Left lung (tissue), 10 donors: ENCODE measurements around the gene CCDC40. TPM values are rescaled to one million over a fixed set of nuclear protein-coding genes. Genes with fewer than 3 reads are reported as not detected.

Experiments
- ATAC-seq: fragments of 200-7000 bp; cut with Tn5 transposase; one replicate; pipeline ENCODE4 v1.9.1; 2020; ENCODE audit warnings: moderate library complexity
- DNase-seq, 4 donors: peaks; one replicate each; pipeline ENCODE4 v3.0.0-alpha.2; 2013 to 2020
- H3K27ac ChIP-seq, 2 donors: fragments of 200-600 bp; sonication (generic) in 1 of 2; one replicate each; pipeline versions ENCODE4 v1.5.0 to v1.8.0; 2020 to 2021
- H3K27me3 ChIP-seq, 2 donors: fragments of 200-600 bp; sonication (generic) in 1 of 2; one replicate each; pipeline versions ENCODE4 v1.5.0 to v1.8.0; 2020 to 2021
- H3K36me3 ChIP-seq, 2 donors: fragments of 200-600 bp; sonication (generic) in 1 of 2; one replicate each; pipeline versions ENCODE4 v1.5.0 to v1.8.0; 2020 to 2021
- H3K4me1 ChIP-seq, 2 donors: fragments of 200-600 bp; one replicate each; pipeline ENCODE4 v1.8.0; 2021
- H3K4me3 ChIP-seq, 2 donors: fragments of 200-600 bp; sonication (generic) in 1 of 2; one replicate each; pipeline versions ENCODE4 v1.5.0 to v1.8.0; 2020 to 2021; ENCODE audit warnings: mild to moderate bottlenecking in 1 of 2
- H3K9me3 ChIP-seq, 2 donors: fragments of 200-600 bp; sonication (generic) in 1 of 2; one replicate each; pipeline versions ENCODE4 v1.5.0 to v1.8.0; 2020 to 2021
- CTCF ChIP-seq, 2 donors: fragments of 200-600 bp; sonication (generic) in 1 of 2; IDR thresholded peaks; one replicate each; pipeline versions ENCODE4 v1.5.0 to v1.8.0; 2021; ENCODE audit warnings: antibody characterized with exemption in 2 of 2
- intact Hi-C, 2 donors: fragments of 100-400 bp; cut with DNase I; formaldehyde crosslinking; loops; one replicate each; pipeline versions ENCODE4 v1.11.2 to v1.14.2; 2022
- polyA plus RNA-seq, 6 donors: library from polyadenylated mRNA; unstranded; fragments of 120-200 nt; gene quantifications; one replicate each; pipeline ENCODE4 v1.2.1, GENCODE V29; 2013; ENCODE audit not compliant: insufficient read length in 6 of 6
- total RNA-seq, 2 donors: library from RNA; stranded (reverse); fragmentation: NEBNext Ultra II Directional; extraction: Animal tissue kit (Norgen Biotek cat#: 25700); gene quantifications; one replicate each; pipeline ENCODE4 v1.2.1, GENCODE V29; 2021
- donor health status: DM: no; HTN: yes; CAD: no.
- donor health status: DM: no; HTN: no; CAD: no.

The CCDC40 gene
- total and polyA plus RNA-seq, 8 donors = 8.0 to 15.2 (median 11.5) TPM

GRCh38 chr17:80106176-80106575 is 69.7 kb downstream of the CCDC40 start:
- Histone ChIP-seq H3K36me3 (peaks cover 0 to 17% of the 10 kb centered on the region in 2 donors), H3K9me3 (no peaks in the 10 kb centered on the region), H3K27ac (no peak overlapping the region), H3K4me3 (no peak overlapping the region), H3K4me1 (peaks cover 7 to 13% of the 10 kb centered on the region in 2 donors), H3K27me3 (no peaks in the 10 kb centered on the region)
- intact Hi-C loops = no loop called here
- TF ChIP-seq CTCF (IDR thresholded peaks at IDR 0.05) = no peak
- peak in 2 of 4 donors; percentile 28 to 64 for DNase-seq
- ATAC-seq = no peak

DNA sequence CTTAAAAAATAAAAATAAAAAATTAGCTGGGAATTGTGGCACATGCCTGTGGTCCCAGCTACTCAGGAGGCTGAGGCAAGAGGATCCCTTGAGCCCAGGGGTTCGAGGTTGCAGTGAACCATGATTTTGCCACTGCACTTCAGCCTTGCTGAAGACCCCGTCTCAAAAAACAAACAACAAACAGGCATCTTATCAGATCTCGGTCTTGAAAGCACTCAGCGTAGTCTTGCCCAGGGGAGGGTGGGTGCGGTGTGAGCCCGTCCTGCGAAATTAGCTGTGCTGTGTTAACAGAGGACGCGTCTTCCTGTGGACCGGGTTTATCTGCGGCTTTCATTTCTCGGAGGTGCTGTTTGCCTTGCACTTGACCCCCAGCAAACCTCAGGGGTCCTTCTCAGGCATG is 70.3 kb downstream of the CCDC40 start:
- Histone ChIP-seq H3K27me3 (no peaks in the 10 kb centered on the region), H3K4me1 (peaks cover 7 to 13% of the 10 kb centered on the region in 2 donors), H3K36me3 (peaks cover 0 to 17% of the 10 kb centered on the region in 2 donors), H3K4me3 (no peak overlapping the region), H3K27ac (no peak overlapping the region), H3K9me3 (no peaks in the 10 kb centered on the region)
- TF ChIP-seq CTCF (IDR thresholded peaks at IDR 0.05) = no peak
- intact Hi-C loops = no loop called here
- no peak for ATAC-seq
- no peak for DNase-seq

GRCh38 chr17:80107231-80108021 is 71.0 kb downstream of the CCDC40 start:
- intact Hi-C loops = no loop called here
- H3K4me3 ChIP-seq = no peak overlapping the region
- peaks cover 0 to 23% of the 10 kb centered on the region in 2 donors for H3K36me3 ChIP-seq
- no peak overlapping the region for H3K27ac ChIP-seq
- no peak for ATAC-seq
- no peaks in the 10 kb centered on the region for H3K9me3 ChIP-seq
- DNase-seq = peak in 2 of 4 donors; percentile 25 to 53
- TF ChIP-seq CTCF (IDR thresholded peaks at IDR 0.05) = no peak
- no peaks in the 10 kb centered on the region for H3K27me3 ChIP-seq
- H3K4me1 ChIP-seq = peaks cover under 1 to 7% of the 10 kb centered on the region in 2 donors

GRCh38 chr17:80108036-80108971 is 71.9 kb downstream of the CCDC40 start:
- H3K27me3 ChIP-seq = no peaks in the 10 kb centered on the region
- intact Hi-C loops = no loop called here
- TF ChIP-seq CTCF (IDR thresholded peaks at IDR 0.05) = no peak
- H3K4me3 ChIP-seq = no peak overlapping the region
- H3K27ac ChIP-seq = no peak overlapping the region
- DNase-seq (no peak), ATAC-seq (no peak)
- no peaks in the 10 kb centered on the region for H3K9me3 ChIP-seq
- no peaks in the 10 kb centered on the region for H3K4me1 ChIP-seq
- H3K36me3 ChIP-seq = peaks cover 0 to 31% of the 10 kb centered on the region in 2 donors
